HG02610 (cell line): Measurements from ENCODE around the gene SUCLA2.
"Not testable (repeated sequence)": the region's sequence is repeated elsewhere in the genome, so short reads cannot be mapped to it uniquely, and the experiment has no call there.

Experiments
- ATAC-seq: cut with Tn5 transposase; IDR thresholded peaks from one replicate; pipeline ENCODE4 v1.9.1; 2021; ENCODE audit warnings: mild to moderate bottlenecking, moderate library complexity; ENCODE audit not compliant: unreplicated experiment

SUCLA2 gene

GRCh38 chr13:48001114-48001881 lies at the start of gene SUCLA2:
Gene SUCLA2 (minus strand): TSS chr13:48001273. CDS start chr13:48001269, 4 bp downstream.
- peak; percentile 99 for ATAC-seq

GRCh38 chr13:48050550-48050949 lies 49.5 kb upstream of the SUCLA2 start:
- no peak for ATAC-seq

- ATAC-seq, result peak; percentile 60
Measured at GRCh38 chr13:48043789-48044503, 42.9 kb upstream of the SUCLA2 start.

- ATAC-seq, result no peak
Measured at GRCh38 chr13:48042894-48043293, 41.8 kb upstream of the SUCLA2 start.

- ATAC-seq, result no peak
Measured at GRCh38 chr13:48040896-48041295, 39.8 kb upstream of the SUCLA2 start.

DNA sequence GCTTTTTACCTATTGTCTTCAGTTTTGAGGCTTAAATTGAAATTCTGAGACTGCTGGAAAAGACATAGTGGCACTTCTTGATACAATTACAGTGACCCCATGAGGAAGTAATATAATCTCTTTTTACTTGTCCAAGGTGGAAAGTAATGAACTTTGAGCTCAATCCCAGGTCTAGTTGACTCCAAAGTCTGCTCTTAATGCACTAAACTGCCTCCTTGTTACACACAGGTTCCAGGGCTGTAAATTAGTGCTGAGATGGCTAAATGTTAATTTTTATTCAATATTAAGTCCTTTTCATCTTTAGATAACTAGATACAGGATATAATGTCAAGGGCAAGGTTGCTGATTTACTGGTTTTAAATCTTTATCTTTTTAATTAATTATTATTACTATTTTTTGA lies 39.0 kb upstream of the SUCLA2 start:
- no peak for ATAC-seq

- ATAC-seq, result no peak
Measured at GRCh38 chr13:48038761-48039160, 37.7 kb upstream of the SUCLA2 start.

- peak; percentile 93 for ATAC-seq
Measured at GRCh38 chr13:48037346-48038173, 36.5 kb upstream of the SUCLA2 start, which contains the start of gene NUDT15. Gene NUDT15 (plus strand): TSS chr13:48037726. CDS start chr13:48037747, 21 bp downstream.

GRCh38 chr13:48029859-48030258 lies 28.8 kb upstream of the SUCLA2 start:
- ATAC-seq, result no peak

GRCh38 chr13:48028066-48028465 lies 27.0 kb upstream of the SUCLA2 start:
- no peak for ATAC-seq

- no peak for ATAC-seq
Measured at GRCh38 chr13:48019796-48020195, 18.7 kb upstream of the SUCLA2 start.

GRCh38 chr13:48018637-48019036 lies 17.6 kb upstream of the SUCLA2 start:
- no peak for ATAC-seq

- ATAC-seq, result no peak
Measured at GRCh38 chr13:48014359-48014758, 13.3 kb upstream of the SUCLA2 start.

DNA sequence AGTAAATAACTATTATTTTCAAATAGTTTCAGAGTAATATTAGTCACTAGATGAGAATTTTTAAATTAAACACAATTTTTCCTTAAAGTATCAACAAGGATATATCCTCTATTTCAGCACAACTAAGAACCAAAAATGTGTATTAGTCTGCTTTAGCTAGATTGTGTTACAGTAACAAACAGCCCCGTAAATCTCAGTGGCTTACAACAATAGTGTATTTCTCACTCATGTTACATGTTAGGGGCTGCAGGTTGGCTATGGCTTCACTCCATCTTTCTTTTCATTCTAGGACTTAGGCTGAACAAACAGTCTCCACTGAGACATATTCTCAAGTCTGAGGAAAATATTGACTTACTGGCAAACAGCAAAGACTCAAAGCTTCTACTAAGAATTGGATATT lies 11.6 kb upstream of the SUCLA2 start:
- ATAC-seq, result no peak

DNA sequence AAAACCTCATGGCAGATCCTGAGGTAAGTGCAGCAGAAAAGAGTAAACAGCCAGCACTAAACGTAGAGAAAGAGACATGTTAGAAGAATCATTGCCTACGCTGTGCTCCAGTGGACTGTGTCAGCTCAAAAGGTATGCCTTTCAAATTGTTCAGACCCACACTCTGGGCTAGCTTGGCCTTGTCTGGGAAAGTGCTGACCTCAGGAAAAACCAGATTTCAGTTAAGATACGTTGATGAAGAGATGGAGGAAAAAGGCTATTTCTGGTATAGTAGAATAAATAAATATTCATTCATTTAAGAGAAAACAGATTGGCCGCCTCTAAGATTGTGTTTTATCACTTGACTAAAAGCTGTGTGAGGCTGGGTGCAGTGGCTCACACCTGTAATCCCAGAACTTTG lies 9.6 kb upstream of the SUCLA2 start:
- ATAC-seq, result no peak

DNA sequence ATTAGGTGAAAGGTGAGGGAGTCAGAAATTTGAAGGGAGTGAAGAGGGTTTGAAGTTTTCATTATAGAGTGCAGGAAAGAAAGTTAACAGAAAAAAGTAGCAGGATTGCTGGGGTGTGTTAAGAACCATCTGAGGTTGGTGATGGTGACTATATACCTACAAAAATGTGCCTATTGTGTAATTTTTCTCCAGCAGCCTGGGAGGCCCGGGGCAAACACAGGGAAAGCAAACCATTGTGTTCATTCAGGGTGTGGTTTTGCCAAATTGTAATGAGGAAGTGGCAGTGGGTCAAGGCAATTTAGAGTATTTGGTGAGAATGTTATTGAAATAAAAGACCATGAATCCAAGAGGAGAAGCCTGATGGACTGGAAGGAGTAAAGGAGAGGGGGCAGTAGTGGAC lies 8.2 kb upstream of the SUCLA2 start:
- no peak for ATAC-seq

GRCh38 chr13:48006396-48006795 lies 5.3 kb upstream of the SUCLA2 start:
- no peak for ATAC-seq

DNA sequence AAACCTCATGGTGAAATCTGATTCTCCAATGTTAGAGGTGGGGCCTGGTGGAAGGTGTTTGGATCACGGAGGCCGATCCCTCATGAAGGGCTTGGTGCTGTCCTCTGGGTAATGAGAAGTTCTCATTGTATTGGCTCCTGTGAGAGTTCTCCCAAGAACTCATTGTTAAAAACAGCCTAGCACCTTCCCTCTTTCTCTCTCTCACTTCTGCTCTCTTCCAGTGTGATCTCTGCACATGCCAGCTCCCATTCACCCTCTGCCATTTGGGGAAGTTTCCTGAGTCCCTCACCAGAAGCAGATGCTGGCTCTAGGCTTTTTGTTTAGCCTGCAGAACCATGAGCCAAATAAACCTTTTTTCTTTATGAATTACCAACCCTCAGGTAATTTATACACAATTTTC lies 3.1 kb upstream of the SUCLA2 start:
- ATAC-seq, result no peak

- not testable (repeated sequence) for ATAC-seq
Measured at GRCh38 chr13:48001999-48002398, 926 bp upstream of the SUCLA2 start.

- ATAC-seq, result peak; percentile 37
Measured at GRCh38 chr13:48000559-48001113, 437 bp downstream of the SUCLA2 start.

- ATAC-seq, result no peak
Measured at GRCh38 chr13:47999973-48000372, 1.1 kb downstream of the SUCLA2 start.
